ENCODE data around the gene NOXO1. TPM values are rescaled to one million over a fixed set of nuclear protein-coding genes. Genes with fewer than 3 reads are reported as not detected.

NOXO1 gene
- total and polyA plus RNA-seq, 9 of the 15 experiments (the other 6 are each of a cell fraction or from before 2014, with no cell fraction given) = not detected

DNA sequence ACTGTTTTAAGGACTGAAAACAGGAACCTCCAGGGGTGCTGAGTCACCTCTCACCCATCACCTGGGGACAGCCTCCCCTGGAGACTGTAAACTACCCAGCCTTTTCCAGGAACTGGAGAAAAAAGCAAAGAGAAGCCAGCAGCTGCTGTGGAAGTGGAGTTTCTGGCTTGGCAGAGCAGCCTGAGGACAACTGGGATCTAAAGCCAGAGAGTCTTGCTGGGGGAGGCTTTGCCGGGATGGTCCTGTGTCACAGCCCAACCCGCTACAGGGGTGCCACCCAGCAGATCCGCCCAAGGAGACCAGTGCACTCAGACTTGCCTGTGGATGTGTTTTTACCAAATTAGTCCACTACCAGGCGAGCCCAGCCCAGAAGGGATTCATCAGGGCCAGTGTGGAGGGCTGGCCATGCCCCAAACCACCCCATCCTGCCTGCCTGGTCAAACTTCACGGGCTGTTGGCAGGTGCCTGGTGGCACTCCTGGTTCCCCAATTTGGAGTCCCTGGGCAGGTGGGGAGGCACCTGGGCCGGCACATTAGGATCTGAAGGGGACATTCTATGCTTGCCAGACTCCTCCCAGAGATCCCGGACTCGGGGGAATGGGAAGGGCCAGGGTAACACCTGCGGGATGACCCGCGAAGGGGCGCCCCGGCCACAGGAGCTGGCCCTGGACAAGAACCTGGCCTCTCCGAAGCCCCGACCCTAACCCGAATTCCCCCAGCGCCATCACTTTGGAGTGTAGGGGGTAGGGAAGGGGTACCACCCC lies 39.0 kb downstream of the NOXO1 start (continued):
- TF ChIP-seq RAD51 (IDR thresholded peaks at IDR 0.05; ENCODE audit: borderline replicate concordance, low read depth) (no peak), ZNF184 (CRISPR knock-in tag; IDR thresholded peaks at IDR 0.05) (no peak), ZNF717 (CRISPR knock-in tag; IDR thresholded peaks at IDR 0.05) (no peak), LARP7 (IDR thresholded peaks at IDR 0.05) (no peak), ELF2 (CRISPR knock-in tag; IDR thresholded peaks at IDR 0.05) (no peak), ZBTB43 (CRISPR knock-in tag; IDR thresholded peaks at IDR 0.05) (no peak), KDM2B (CRISPR knock-in tag; IDR thresholded peaks at IDR 0.05) (no peak), LEF1 (IDR thresholded peaks at IDR 0.05) (no peak), ZNF165 (CRISPR knock-in tag; IDR thresholded peaks at IDR 0.05; ENCODE audit: borderline replicate concordance) (no peak), ILF3 (IDR thresholded peaks at IDR 0.05; ENCODE audit: borderline replicate concordance) (no peak), ZSCAN29 (IDR thresholded peaks at IDR 0.05) (no peak), HDAC2 (IDR thresholded peaks at IDR 0.05) (no peak), ETV1 (tag; conservative IDR thresholded peaks at IDR 0.05; ENCODE audit: low read depth) (no peak), ZNF778 (CRISPR knock-in tag; IDR thresholded peaks at IDR 0.05) (no peak), KAT8 (IDR thresholded peaks at IDR 0.05; ENCODE audit: low read depth) (no peak), STAT5A (IDR thresholded peaks at IDR 0.05; ENCODE audit: borderline replicate concordance, low read length) (peak; percentile 51), U2AF2 (optimal IDR thresholded peaks at IDR 0.05; ENCODE audit: low read depth, low read length) (no peak), POLR3G (IDR thresholded peaks at IDR 0.05; ENCODE audit: extremely low read depth, insufficient read length, insufficient replicate concordance) (no peak), ZBTB7A (IDR thresholded peaks at IDR 0.05; ENCODE audit: borderline replicate concordance, control insufficient read depth, low read depth, low read length) (no peak)
- TF ChIP-seq, protein P1, sequence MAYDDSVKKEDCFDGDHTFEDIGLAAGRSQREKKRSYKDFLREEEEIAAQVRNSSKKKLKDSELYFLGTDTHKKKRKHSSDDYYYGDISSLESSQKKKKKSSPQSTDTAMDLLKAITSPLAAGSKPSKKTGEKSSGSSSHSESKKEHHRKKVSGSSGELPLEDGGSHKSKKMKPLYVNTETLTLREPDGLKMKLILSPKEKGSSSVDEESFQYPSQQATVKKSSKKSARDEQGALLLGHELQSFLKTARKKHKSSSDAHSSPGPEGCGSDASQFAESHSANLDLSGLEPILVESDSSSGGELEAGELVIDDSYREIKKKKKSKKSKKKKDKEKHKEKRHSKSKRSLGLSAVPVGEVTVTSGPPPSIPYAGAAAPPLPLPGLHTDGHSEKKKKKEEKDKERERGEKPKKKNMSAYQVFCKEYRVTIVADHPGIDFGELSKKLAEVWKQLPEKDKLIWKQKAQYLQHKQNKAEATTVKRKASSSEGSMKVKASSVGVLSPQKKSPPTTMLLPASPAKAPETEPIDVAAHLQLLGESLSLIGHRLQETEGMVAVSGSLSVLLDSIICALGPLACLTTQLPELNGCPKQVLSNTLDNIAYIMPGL (CRISPR knock-in tag; IDR thresholded peaks at IDR 0.05) = no peak
- TF ChIP-seq, protein P2, sequence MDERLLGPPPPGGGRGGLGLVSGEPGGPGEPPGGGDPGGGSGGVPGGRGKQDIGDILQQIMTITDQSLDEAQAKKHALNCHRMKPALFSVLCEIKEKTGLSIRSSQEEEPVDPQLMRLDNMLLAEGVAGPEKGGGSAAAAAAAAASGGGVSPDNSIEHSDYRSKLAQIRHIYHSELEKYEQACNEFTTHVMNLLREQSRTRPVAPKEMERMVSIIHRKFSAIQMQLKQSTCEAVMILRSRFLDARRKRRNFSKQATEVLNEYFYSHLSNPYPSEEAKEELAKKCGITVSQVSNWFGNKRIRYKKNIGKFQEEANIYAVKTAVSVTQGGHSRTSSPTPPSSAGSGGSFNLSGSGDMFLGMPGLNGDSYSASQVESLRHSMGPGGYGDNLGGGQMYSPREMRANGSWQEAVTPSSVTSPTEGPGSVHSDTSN (CRISPR knock-in tag; IDR thresholded peaks at IDR 0.05; ENCODE audit: low read depth) = 0 out of 2 replicates have a peak, but pooled peaks have one; percentile 13
- TF ChIP-seq, protein P2 (tag; conservative IDR thresholded peaks at IDR 0.05; ENCODE audit: low read depth) = 0 out of 2 replicates have a peak, but pooled peaks have one; percentile 10
- TF ChIP-seq, protein P3, sequence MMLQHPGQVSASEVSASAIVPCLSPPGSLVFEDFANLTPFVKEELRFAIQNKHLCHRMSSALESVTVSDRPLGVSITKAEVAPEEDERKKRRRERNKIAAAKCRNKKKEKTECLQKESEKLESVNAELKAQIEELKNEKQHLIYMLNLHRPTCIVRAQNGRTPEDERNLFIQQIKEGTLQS (IDR thresholded peaks at IDR 0.05) = peak; percentile 62; the same call in 1 of the 2 replicates
- TF ChIP-seq, protein P3 (CRISPR knock-in tag; conservative IDR thresholded peaks at IDR 0.05) = peak; percentile 32; the same call in 1 of the 2 replicates

Measured in K562 (cell line).